HG03521 (cell line): Measurements from ENCODE around the gene PCDHGC3.

ENCODE experiments used
- ATAC-seq: cut with Tn5 transposase; IDR thresholded peaks from one replicate; pipeline ENCODE4 v1.9.1; 2021; ENCODE audit warnings: mild to moderate bottlenecking, moderate library complexity; ENCODE audit not compliant: unreplicated experiment

PCDHGC3 gene

GRCh38 chr5:141484641-141485311 is 9.0 kb downstream of the PCDHGC3 start, which contains the start of gene PCDHGC4:
PCDHGC4 (plus strand) TSS chr5:141485030; CDS start chr5:141485174, 144 bp downstream.
- ATAC-seq: no peak

- no peak for ATAC-seq
Measured at GRCh38 chr5:141485321-141486055, 9.7 kb downstream of the PCDHGC3 start.

GRCh38 chr5:141486091-141486490 is 10.3 kb downstream of the PCDHGC3 start:
- no peak for ATAC-seq

- ATAC-seq: no peak
Measured at GRCh38 chr5:141487131-141487530, 11.4 kb downstream of the PCDHGC3 start.

- ATAC-seq: no peak
Measured at GRCh38 chr5:141488591-141489561, 13.1 kb downstream of the PCDHGC3 start, which contains the start of gene PCDHGC5. PCDHGC5 (plus strand) TSS chr5:141489081; CDS start chr5:141489241, 160 bp downstream.

GRCh38 chr5:141489841-141490240 is 14.1 kb downstream of the PCDHGC3 start:
- ATAC-seq: no peak

GRCh38 chr5:141490271-141490670 is 14.5 kb downstream of the PCDHGC3 start:
- ATAC-seq: no peak

GRCh38 chr5:141490771-141491170 is 15.0 kb downstream of the PCDHGC3 start:
- no peak for ATAC-seq

GRCh38 chr5:141491323-141492167 is 15.8 kb downstream of the PCDHGC3 start:
- peak; percentile 19 for ATAC-seq

- ATAC-seq: peak; percentile 41
Measured at GRCh38 chr5:141492168-141492885, 16.6 kb downstream of the PCDHGC3 start.

- no peak for ATAC-seq
Measured at GRCh38 chr5:141493500-141494422, 18.0 kb downstream of the PCDHGC3 start.

- no peak for ATAC-seq
Measured at GRCh38 chr5:141494761-141495452, 19.1 kb downstream of the PCDHGC3 start.

GRCh38 chr5:141495453-141495811 is 19.7 kb downstream of the PCDHGC3 start:
- no peak for ATAC-seq

- ATAC-seq: no peak
Measured at GRCh38 chr5:141496038-141496437, 20.3 kb downstream of the PCDHGC3 start.

GRCh38 chr5:141501761-141502160 is 26.0 kb downstream of the PCDHGC3 start:
- ATAC-seq: no peak

- no peak for ATAC-seq
Measured at GRCh38 chr5:141503681-141504080, 27.9 kb downstream of the PCDHGC3 start.

- no peak for ATAC-seq
Measured at GRCh38 chr5:141504216-141504615, 28.4 kb downstream of the PCDHGC3 start.
